ENCODE data around the gene TMEM231. TPM values are rescaled to one million over a fixed set of nuclear protein-coding genes. Genes with fewer than 3 reads are reported as not detected.

The TMEM231 gene
- total RNA-seq, 1 donor from 2014 or later: 1.7 TPM

DNA sequence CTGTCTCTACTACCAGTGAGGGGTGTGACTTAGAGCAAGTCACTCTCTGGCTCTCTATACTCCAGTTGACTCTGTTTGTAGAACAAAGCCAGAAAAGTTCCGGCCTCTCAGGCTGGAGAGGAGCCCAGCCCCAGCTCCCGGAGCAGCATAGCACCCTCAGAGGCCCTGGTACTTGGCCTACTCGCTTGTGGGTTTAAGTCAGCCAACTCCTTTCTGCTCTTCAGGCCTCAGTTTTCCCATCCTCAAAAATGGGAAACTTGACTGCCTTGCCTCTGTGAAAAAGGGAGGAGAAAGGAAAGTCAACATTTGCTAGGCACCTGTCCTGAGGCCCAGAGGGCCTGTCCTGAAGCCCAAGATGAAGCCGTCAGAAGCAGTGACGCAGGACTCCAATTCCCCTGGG lies 61.9 kb downstream of the TMEM231 start:
- intact Hi-C loops (cut with micrococcal nuclease): no loop called here

DNA sequence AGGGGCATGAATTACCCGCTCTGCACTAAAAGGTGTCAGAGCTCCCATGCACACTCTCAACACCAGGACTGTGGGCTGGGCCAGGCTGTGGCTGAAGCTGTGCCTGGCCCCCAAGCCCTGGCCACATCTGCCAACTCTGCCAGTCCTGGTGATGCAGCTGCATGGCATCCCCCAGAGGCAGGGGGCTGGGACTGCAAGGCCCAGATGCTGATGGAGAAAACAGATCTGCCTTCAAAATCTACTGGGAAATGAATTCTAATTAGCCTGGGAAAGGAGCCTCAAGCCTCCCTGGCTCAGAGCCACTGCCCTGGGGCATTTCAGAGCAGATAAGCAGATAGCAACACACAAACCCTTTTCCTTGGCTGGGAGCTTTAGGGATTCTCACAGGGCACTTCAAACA lies 64.2 kb downstream of the TMEM231 start:
- intact Hi-C loops (cut with micrococcal nuclease): no loop called here

DNA sequence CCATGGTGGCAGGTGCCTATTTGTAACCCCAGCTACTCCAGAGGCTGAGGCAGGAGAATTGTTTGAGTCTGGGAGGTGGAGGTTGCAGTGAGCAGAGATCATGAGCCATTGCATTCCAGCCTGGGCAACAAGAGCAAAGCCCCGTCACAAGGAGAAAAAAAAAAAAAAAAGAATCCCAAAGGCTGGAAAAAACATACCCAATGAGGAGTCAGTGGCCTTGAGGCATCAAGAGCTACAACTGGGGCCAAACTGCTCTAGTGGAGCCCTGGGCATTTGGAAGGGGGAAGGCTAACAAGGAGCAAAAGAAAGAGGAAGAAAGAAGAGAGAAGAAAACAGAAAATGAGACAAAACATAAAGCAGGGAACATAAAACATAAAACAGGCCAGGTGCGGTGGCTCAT lies 67.7 kb downstream of the TMEM231 start:
- intact Hi-C loops (cut with micrococcal nuclease): no loop called here

Other genes starting within 250 kb of the TMEM231 start
- 36.3 and 38.1 TPM in 2 replicates for gene CFDP1, start 122.7 kb downstream of the TMEM231 start, total RNA-seq
- gene TMEM170A, start 91.6 kb downstream of the TMEM231 start, total RNA-seq: 38.2 and 44.1 TPM in 2 replicates
- 0.05 TPM in 1 of 2 replicates, not detected in the other for gene CHST6, start 60.8 kb downstream of the TMEM231 start, total RNA-seq
- not detected in 2 replicates for gene CHST5, start 20.1 kb downstream of the TMEM231 start, total RNA-seq
- gene GABARAPL2, start 10.1 kb upstream of the TMEM231 start, total RNA-seq: 61.4 and 63.1 TPM in 2 replicates
- 45.1 and 47.8 TPM in 2 replicates for gene ADAT1, start 67.0 kb upstream of the TMEM231 start, total RNA-seq
- 198 and 199 TPM in 2 replicates for gene KARS1, start 91.4 kb upstream of the TMEM231 start, total RNA-seq
- gene TERF2IP, start 91.5 kb upstream of the TMEM231 start, total RNA-seq: 67.4 and 67.6 TPM in 2 replicates
- gene CPHXL2, start 120.8 kb upstream of the TMEM231 start, total RNA-seq: not detected in 2 replicates
- gene DUXB, start 145.2 kb upstream of the TMEM231 start, total RNA-seq: not detected in 2 replicates
- gene CPHXL, start 170.2 kb upstream of the TMEM231 start, total RNA-seq: not detected in 2 replicates